ENCODE results near the gene CASQ2.

CASQ2 gene

DNA sequence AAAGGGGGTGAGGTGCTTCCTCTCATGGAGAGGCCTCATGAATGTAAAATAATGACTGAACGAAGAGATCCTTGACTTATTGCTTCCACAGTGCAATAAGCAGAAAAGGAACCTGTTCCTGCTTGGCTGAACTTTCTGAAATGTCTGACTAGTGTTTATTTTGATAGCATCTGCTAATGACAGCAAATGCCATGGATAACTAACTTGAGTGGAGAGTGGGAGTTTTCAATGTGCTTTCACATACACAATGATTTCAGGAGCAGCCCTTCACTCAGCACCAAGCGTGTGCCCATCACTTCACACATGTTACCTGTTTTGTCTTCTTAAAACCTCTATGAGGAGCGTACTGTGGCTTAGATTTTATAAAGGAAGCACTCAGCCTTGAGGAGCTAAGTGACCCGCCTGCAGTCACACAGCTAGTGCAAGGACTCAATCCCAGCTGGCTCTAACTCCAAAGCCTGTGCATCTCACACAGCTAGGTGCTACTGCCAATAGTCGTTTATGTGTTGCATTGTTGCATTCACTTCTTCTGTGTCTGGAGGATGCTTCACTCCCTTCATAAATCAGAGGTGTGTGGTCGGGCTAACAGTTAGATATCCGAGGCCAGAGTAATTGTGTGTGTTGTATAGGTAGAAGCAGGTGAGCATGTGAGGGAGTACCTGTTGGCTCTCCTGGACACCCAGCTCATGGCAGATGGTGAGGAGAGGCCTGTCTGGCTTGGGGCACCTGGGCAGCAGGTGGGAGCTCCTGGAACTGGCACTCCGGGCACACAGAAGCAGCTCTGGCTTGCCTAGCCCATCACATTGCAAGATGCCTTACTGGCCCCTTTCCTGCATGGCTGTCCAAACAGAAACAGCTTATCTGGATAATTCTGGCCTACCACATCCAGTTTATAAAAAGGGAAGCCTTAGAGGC, 12.8 kb downstream of the CASQ2 start:
- Histone ChIP-seq H3K4me3 (no peak overlapping the region), H3K27ac (peak overlapping the region; percentile 61 to 75)
- no peak for DNase-seq (ENCODE audit: low spot score)
- TF ChIP-seq, protein P1, sequence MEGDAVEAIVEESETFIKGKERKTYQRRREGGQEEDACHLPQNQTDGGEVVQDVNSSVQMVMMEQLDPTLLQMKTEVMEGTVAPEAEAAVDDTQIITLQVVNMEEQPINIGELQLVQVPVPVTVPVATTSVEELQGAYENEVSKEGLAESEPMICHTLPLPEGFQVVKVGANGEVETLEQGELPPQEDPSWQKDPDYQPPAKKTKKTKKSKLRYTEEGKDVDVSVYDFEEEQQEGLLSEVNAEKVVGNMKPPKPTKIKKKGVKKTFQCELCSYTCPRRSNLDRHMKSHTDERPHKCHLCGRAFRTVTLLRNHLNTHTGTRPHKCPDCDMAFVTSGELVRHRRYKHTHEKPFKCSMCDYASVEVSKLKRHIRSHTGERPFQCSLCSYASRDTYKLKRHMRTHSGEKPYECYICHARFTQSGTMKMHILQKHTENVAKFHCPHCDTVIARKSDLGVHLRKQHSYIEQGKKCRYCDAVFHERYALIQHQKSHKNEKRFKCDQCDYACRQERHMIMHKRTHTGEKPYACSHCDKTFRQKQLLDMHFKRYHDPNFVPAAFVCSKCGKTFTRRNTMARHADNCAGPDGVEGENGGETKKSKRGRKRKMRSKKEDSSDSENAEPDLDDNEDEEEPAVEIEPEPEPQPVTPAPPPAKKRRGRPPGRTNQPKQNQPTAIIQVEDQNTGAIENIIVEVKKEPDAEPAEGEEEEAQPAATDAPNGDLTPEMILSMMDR (IDR thresholded peaks at IDR 0.05) = no peak

DNA sequence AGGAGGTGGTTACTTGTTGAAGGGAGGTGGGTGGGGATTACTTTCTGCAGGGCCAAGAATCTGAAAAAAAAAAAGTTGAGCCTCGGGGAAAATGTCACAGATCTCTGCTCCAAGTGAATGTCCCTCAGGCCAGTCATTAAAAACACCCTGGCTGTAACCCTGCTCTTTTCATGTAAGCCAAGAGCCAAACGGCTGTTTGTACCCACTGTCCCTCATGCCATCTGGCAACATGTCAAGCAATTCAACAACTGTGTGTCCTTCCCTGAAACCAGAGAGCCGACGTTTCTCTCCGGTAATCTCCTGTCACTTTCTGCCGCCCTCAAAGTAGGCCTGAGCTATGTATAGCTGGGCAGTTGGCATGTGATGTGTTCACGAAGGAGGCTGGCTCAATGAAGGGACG, 14.7 kb downstream of the CASQ2 start:
- TF ChIP-seq, protein P1 (IDR thresholded peaks at IDR 0.05) = no peak
- no peak for DNase-seq (ENCODE audit: low spot score)
- no peak overlapping the region for H3K4me3 ChIP-seq
- peak overlapping the region; percentile 61 to 75 for H3K27ac ChIP-seq

- no peak for DNase-seq (ENCODE audit: low spot score)
- TF ChIP-seq, protein P1 (IDR thresholded peaks at IDR 0.05) = no peak
- peak overlapping the region; percentile 42 to 61 for H3K27ac ChIP-seq
- H3K4me3 ChIP-seq = no peak overlapping the region
These were observed 15.2 kb downstream of the CASQ2 start for GRCh38 chr1:115753361-115753760.

GRCh38 chr1:115748401-115749150, 19.9 kb downstream of the CASQ2 start:
- no peak for DNase-seq (ENCODE audit: low spot score)
- Histone ChIP-seq H3K4me3 (no peak overlapping the region), H3K27ac (peak overlapping the region in 1 of 2 donors; percentile 49)
- TF ChIP-seq, protein P1 (IDR thresholded peaks at IDR 0.05) = no peak

DNA sequence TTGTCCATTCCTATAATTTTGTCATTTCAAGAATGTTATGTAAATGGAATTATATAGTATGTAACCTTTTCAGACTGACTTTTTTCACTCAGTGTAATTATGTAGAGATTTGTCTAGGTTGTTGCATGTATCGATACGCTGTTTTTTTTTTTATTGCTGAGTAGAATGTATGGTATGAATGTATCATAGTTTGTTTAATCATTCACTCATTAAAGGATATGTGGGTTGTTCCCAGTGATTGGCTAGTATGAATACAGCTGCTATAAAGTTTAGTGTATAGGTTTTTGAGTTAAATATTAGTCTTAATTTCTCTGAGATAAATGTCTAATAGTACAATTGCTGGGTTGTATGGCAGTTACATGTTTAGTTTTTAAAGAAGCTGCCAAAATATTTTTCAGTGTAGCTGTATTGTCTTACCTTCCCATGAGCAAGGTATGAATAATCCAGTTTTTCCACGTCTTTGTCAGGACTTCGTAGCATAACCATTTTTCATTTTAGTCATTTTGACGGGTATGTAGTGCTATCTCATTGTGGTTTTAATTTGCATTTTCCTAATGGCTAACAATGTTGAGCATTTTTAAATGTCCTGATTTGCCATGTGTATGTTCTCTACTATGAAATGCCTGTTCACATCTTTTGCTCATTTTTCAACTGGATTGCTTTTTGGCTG, 22.4 kb downstream of the CASQ2 start:
- DNase-seq (ENCODE audit: low spot score) = no peak
- TF ChIP-seq, protein P1 (IDR thresholded peaks at IDR 0.05) = no peak
- Histone ChIP-seq H3K27ac (no peak overlapping the region), H3K4me3 (no peak overlapping the region)

- Histone ChIP-seq H3K4me3 (no peak overlapping the region), H3K27ac (no peak overlapping the region)
- TF ChIP-seq, protein P1 (IDR thresholded peaks at IDR 0.05) = no peak
- DNase-seq (ENCODE audit: low spot score) = no peak
These were observed 23.8 kb downstream of the CASQ2 start for GRCh38 chr1:115744646-115745275.

Data from coronary artery (tissue), 2 donors.